ENCODE results near the gene GRIK4. TPM values are rescaled to one million over a fixed set of nuclear protein-coding genes. Genes with fewer than 3 reads are reported as not detected.

GRIK4 gene
- total and polyA plus RNA-seq, 9 of the 15 experiments (the other 6 are each of a cell fraction or from before 2014, with no cell fraction given) = not detected

GRCh38 chr11:120590472-120590871 is 78.9 kb downstream of the GRIK4 start (continued):
- TF ChIP-seq NFE2L1 (tag; IDR thresholded peaks at IDR 0.05; ENCODE audit: borderline replicate concordance, low read depth) = 0 out of 2 replicates have a peak, but pooled peaks have one; percentile 8
- no peak for TF ChIP-seq ZFX (CRISPR knock-in tag; IDR thresholded peaks at IDR 0.05)
- TF ChIP-seq ZNF175 (CRISPR knock-in tag; IDR thresholded peaks at IDR 0.05; ENCODE audit: low read depth) = no peak
- TF ChIP-seq MED1 (CRISPR knock-in tag; IDR thresholded peaks at IDR 0.05; ENCODE audit: borderline replicate concordance) = no peak
- TF ChIP-seq NKRF (IDR thresholded peaks at IDR 0.05; ENCODE audit: borderline replicate concordance) = no peak
- TF ChIP-seq ETS2 (tag; IDR thresholded peaks at IDR 0.05; ENCODE audit: borderline replicate concordance, poor library complexity, severe bottlenecking) = no peak

GRCh38 chr11:120594746-120595145 is 83.2 kb downstream of the GRIK4 start:
- in situ Hi-C loops (cut with MboI) (no loop called here), intact Hi-C loops (cut with micrococcal nuclease) (no loop called here)
- Histone ChIP-seq H4K20me1 (replicated peaks; ENCODE audit: control insufficient read depth, insufficient read depth, low read length) (0 out of 2 replicates have a peak, but pooled peaks cover 6% of the 10 kb centered on the region), H3K9me1 (ENCODE audit: control insufficient read depth, insufficient read depth, low read length) (no peaks in the 10 kb centered on the region), H3K9me3 (replicated peaks; ENCODE audit: control insufficient read depth, insufficient read depth, low read depth, low read length) (no peaks in the 10 kb centered on the region; the same call in 1 of the 2 replicates), H2AFZ (ENCODE audit: low read depth, low read length) (no peak overlapping the region), H3K4me2 (ENCODE audit: insufficient read depth, low read length) (no peak overlapping the region), H3K27ac (ENCODE audit: extremely low read depth, low read depth, low read length) (no peak overlapping the region), H3K79me2 (ENCODE audit: control insufficient read depth, insufficient read depth, low read length) (no peaks in the 10 kb centered on the region), H3K36me3 (ENCODE audit: control insufficient read depth, insufficient read depth, low read length) (no peaks in the 10 kb centered on the region), H3K4me1 (replicated peaks in 1 of 2; ENCODE audit: control insufficient read depth in 2 of 2, insufficient read depth in 2 of 2, low read length in 2 of 2) (no peaks in the 10 kb centered on the region; a peak in 2 of 5 replicates), H3K27me3 (ENCODE audit: control insufficient read depth in 2 of 2, insufficient read depth in 2 of 2, low read length in 2 of 2) (peaks cover 20 to 81% of the 10 kb centered on the region in 2 experiments), H3K4me3 (no peak overlapping the region), H3K9ac (ENCODE audit: insufficient read depth in 1 of 2, low read depth in 2 of 2, low read length in 2 of 2) (peak overlapping the region in 1 of 2 experiments; percentile 17; a peak in 1 of 4 replicates)
- CTCF ChIA-PET (ENCODE audit: low intra/inter-chr PET ratio) = no interaction called here
- FAIRE-seq (no peak), DNase-seq (ENCODE audit: extremely low read depth in 1 of 4, low spot score in 3 of 4) (no peak), ATAC-seq (no peak)
- POLR2A ChIA-PET = no interaction called here
- 1% methylated on average over 9 of the region's 9 CpGs for WGBS (ENCODE audit: insufficient coverage, low coverage, missing lambda C conversion rate)
- BruUV-seq (replicated peaks) = no TSS peak
- TF ChIP-seq CTCF (IDR thresholded peaks at IDR 0.05 in 2 of 3, conservative IDR thresholded peaks at IDR 0.05 in 1 of 3; ENCODE audit: insufficient read depth in 2 of 3, low read depth in 1 of 3, low read length in 3 of 3) = no peak
- no peak for TF ChIP-seq E2F8 (IDR thresholded peaks at IDR 0.05; ENCODE audit: low read depth, partially characterized antibody)
- TF ChIP-seq UBTF (IDR thresholded peaks at IDR 0.05; ENCODE audit: borderline replicate concordance in 1 of 2, low read depth in 2 of 2, low read length in 2 of 2) = no peak
- TF ChIP-seq PTBP1 (IDR thresholded peaks at IDR 0.05; ENCODE audit: low read depth, low read length) = no peak

Measured in K562 (cell line).